AG09319 (cell line): ENCODE data around the gene SMIM21.

Source experiments
- DNase-seq: peaks from one replicate; pipeline ENCODE4 v3.0.0-alpha.2; 2010; ENCODE audit warnings: low read depth; ENCODE audit errors: extremely low read depth
- CTCF ChIP-seq: IDR thresholded peaks from 2 replicates; pipeline ENCODE4 v1.5.1; 2011; ENCODE audit warnings: low read depth, mild to moderate bottlenecking, inconsistent platforms, low read length, moderate library complexity

Gene SMIM21

GRCh38 chr18:75454022-75454795 is 26.7 kb upstream of the SMIM21 start:
- no peak for TF ChIP-seq CTCF
- DNase-seq, result no peak

- TF ChIP-seq CTCF, result no peak
- no peak for DNase-seq
These were observed 23.4 kb upstream of the SMIM21 start for GRCh38 chr18:75450906-75451305.

DNA sequence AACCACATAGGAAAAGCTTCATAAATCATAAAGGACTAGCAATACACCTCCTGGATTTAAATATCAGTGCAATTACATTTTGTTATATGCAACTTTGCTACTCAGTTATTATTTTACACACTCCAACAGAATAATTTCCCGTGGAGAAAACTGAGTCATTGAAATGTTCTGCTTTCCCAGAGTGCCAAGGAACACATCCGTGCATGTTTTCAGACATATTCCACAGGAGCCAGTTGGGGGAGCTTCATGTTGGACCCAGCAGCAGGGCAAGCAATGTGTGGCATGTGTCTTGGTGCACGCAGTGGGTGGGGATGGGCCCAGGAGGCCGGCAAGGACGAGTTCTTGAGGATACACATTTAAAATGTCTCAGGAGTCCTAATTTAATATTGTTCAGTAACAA is 14.4 kb upstream of the SMIM21 start:
- DNase-seq, result no peak
- TF ChIP-seq CTCF, result no peak

- TF ChIP-seq CTCF, result no peak
- no peak for DNase-seq
These were observed 11.8 kb upstream of the SMIM21 start for GRCh38 chr18:75439348-75439747.

DNA sequence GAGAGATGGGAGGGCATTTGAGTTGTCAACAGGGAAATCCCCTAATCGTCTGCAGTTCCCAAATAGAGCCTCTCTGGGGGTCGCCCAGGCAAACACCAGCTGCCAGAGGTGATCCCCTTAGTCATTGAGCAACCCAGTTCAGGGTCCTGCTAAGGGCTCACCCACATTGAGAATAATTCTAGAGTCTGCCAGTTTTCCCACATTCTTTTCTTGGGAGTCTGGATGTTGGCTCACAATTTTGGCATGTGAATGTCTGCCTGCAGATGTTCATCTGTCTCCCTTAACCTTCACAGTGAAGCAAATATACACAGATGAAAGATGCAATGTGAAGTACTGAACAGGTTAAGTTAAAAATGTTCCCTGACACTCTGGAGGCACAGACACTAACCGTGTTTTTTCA is 11.4 kb upstream of the SMIM21 start:
- no peak for DNase-seq
- TF ChIP-seq CTCF, result no peak

DNA sequence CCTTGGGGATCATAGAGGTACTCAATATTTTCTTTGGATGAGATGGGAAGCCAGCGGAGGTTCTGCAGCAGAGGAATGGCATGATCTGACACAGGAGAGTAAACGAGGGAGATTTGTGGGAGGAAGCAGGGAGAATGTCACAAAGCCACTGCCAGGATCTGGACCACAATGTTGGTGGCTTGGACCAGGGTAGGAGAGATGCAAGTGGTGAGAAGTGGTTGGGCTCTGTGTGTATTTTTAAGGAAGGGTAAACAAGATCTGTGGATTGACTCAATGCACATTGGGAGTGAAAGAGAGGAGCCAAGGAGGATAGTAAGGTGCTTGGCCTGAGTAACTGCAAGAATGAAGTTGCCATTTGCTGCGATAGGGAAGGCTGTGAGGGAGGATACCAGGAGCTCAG is 10.5 kb upstream of the SMIM21 start:
- TF ChIP-seq CTCF, result no peak
- no peak for DNase-seq

DNA sequence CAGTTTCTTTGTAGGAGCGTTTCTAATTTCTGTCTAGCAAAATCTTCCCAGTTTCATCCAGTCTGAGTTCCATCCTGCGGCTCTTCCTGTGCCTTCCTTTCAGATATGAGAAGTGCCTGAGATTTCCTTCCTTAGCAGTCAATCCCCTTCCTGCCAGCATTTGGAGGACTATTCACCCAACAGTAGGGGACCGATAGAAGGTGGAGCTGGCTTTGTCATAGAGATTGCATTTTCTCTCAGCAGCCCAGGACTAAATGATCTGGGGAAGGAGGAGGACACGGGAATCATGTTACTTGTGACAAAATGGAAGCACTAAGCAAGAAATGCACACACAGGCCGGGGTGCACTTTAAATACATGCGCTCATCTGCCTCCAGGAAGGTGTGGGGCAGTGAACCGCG is 5.6 kb upstream of the SMIM21 start:
- no peak for TF ChIP-seq CTCF
- DNase-seq, result no peak
